Panc1 (cell line): ENCODE data around the gene CHSY1.

Experiments
- POLR2AphosphoS5 ChIP-seq: IDR thresholded peaks from 2 replicates; pipeline ENCODE4 v1.6.1; 2012; ENCODE audit warnings: mild to moderate bottlenecking, low read depth, low read length, moderate library complexity
- TF ChIP-seq, protein P1 (sequence below): fragments of 450-650 bp; IDR thresholded peaks from 2 replicates; pipeline ENCODE4 v1.5.1; 2017; ENCODE audit warnings: mild to moderate bottlenecking

DNA sequence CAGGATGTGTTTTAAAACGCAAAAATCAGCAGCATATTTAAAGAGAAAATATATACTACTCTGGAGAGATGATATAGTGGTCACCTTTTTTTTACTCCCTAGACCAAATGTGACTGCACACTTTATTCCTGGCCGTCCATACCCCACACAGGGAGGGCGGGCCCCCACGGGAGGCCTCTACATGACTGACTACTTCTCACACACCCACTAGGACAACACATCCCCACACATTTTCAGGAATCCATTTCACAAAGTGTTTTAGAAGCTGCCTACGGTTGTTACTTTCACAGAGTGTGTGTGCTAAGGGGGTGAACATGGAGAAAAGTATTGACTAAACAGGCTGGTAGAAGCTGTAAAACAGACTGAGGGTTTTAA is 67.9 kb downstream of the CHSY1 start:
- TF ChIP-seq, protein P1, sequence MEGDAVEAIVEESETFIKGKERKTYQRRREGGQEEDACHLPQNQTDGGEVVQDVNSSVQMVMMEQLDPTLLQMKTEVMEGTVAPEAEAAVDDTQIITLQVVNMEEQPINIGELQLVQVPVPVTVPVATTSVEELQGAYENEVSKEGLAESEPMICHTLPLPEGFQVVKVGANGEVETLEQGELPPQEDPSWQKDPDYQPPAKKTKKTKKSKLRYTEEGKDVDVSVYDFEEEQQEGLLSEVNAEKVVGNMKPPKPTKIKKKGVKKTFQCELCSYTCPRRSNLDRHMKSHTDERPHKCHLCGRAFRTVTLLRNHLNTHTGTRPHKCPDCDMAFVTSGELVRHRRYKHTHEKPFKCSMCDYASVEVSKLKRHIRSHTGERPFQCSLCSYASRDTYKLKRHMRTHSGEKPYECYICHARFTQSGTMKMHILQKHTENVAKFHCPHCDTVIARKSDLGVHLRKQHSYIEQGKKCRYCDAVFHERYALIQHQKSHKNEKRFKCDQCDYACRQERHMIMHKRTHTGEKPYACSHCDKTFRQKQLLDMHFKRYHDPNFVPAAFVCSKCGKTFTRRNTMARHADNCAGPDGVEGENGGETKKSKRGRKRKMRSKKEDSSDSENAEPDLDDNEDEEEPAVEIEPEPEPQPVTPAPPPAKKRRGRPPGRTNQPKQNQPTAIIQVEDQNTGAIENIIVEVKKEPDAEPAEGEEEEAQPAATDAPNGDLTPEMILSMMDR, result no peak
- TF ChIP-seq POLR2AphosphoS5, result no peak
